Left ventricle myocardium inferior (tissue), 1 donor: ENCODE results near the gene SELENOS. TPM values are rescaled to one million over a fixed set of nuclear protein-coding genes. Genes with fewer than 3 reads are reported as not detected.

Experiments
- DNase-seq: peaks from one replicate; pipeline ENCODE4 v3.0.0-alpha.2; 2020
- H3K27ac ChIP-seq: fragments of 200-600 bp; replicated peaks from 2 replicates; pipeline ENCODE4 v1.8.0; 2021
- H3K27me3 ChIP-seq: fragments of 200-600 bp; 2 replicates; pipeline ENCODE4 v1.8.0; 2021; ENCODE audit warnings: low read depth
- H3K36me3 ChIP-seq: fragments of 200-600 bp; 2 replicates; pipeline ENCODE4 v1.8.0; 2021
- H3K4me1 ChIP-seq: fragments of 200-600 bp; 2 replicates; pipeline ENCODE4 v1.8.0; 2021
- H3K4me3 ChIP-seq: fragments of 200-600 bp; 2 replicates; pipeline ENCODE4 v1.8.0; 2021; ENCODE audit warnings: mild to moderate bottlenecking, moderate library complexity
- H3K9me3 ChIP-seq: fragments of 200-600 bp; replicated peaks from 2 replicates; pipeline ENCODE4 v1.8.0; 2021
- intact Hi-C: fragments of 100-400 bp; cut with micrococcal nuclease; formaldehyde crosslinking; loops from one replicate; pipeline ENCODE4 v1.11.0; 2022
- total RNA-seq: library from RNA; stranded (reverse); fragmentation: NEBNext Ultra II Directional; extraction: Animal tissue kit (Norgen Biotek cat#: 25700); gene quantifications from one replicate; pipeline ENCODE4 v1.2.1, GENCODE V29; 2021
- TF ChIP-seq, protein P1 (sequence below): fragments of 200-600 bp; IDR thresholded peaks from 2 replicates; pipeline ENCODE4 v1.8.0; 2021; ENCODE audit warnings: antibody characterized with exemption, mild to moderate bottlenecking, borderline replicate concordance
- donor health status: DM: no; HTN: yes; CAD: no; lungs with severe emphysema.

The SELENOS gene
- total RNA-seq, 1 donor from 2014 or later: 50.6 TPM

DNA sequence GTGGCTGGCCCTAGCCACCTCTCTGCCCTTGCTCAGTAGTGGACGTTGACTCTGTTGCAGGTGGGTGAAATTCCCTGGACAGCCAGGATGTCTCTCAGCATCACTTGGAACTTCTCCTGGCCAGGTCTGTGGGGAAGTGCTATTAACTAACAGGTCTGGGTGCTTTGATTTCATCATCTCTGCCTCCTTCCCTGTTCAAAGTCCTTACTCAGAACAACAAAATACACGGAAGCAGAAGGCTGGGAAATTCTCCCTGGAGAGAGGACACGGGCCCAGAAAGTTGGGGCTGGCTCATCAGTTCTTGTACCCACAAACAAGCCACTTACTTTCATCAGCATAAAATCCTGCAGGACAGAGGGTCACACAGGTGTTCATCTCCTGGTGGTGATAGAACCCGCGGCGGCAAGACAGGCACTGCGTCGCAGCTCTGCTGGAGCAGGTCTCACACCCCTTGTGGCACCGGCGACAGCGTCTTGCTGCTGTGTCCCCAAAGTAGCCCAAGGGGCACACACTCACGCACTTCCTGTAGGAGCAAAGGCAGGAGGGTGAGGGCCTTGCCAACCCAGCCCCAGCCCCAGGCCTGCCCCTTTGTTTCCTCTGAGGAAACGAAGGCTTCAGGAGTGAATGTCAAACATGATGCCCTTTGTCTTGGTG, 47.4 kb upstream of the SELENOS start:
- Histone ChIP-seq H3K27me3 (no peaks in the 10 kb centered on the region), H3K27ac (no peak overlapping the region), H3K4me3 (no peak overlapping the region), H3K4me1 (no peaks in the 10 kb centered on the region), H3K36me3 (peaks cover 52% of the 10 kb centered on the region), H3K9me3 (no peaks in the 10 kb centered on the region)
- TF ChIP-seq, protein P1, sequence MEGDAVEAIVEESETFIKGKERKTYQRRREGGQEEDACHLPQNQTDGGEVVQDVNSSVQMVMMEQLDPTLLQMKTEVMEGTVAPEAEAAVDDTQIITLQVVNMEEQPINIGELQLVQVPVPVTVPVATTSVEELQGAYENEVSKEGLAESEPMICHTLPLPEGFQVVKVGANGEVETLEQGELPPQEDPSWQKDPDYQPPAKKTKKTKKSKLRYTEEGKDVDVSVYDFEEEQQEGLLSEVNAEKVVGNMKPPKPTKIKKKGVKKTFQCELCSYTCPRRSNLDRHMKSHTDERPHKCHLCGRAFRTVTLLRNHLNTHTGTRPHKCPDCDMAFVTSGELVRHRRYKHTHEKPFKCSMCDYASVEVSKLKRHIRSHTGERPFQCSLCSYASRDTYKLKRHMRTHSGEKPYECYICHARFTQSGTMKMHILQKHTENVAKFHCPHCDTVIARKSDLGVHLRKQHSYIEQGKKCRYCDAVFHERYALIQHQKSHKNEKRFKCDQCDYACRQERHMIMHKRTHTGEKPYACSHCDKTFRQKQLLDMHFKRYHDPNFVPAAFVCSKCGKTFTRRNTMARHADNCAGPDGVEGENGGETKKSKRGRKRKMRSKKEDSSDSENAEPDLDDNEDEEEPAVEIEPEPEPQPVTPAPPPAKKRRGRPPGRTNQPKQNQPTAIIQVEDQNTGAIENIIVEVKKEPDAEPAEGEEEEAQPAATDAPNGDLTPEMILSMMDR: no peak
- intact Hi-C loops: no loop called here
- DNase-seq: no peak

GRCh38 chr15:101323793-101324523, 46.7 kb upstream of the SELENOS start:
- Histone ChIP-seq H3K4me1 (no peaks in the 10 kb centered on the region), H3K27ac (no peak overlapping the region), H3K36me3 (peaks cover 51% of the 10 kb centered on the region), H3K4me3 (no peak overlapping the region), H3K27me3 (no peaks in the 10 kb centered on the region), H3K9me3 (no peaks in the 10 kb centered on the region)
- intact Hi-C loops: no loop called here
- TF ChIP-seq, protein P1: no peak
- no peak for DNase-seq

GRCh38 chr15:101322854-101323477, 45.7 kb upstream of the SELENOS start:
- Histone ChIP-seq H3K36me3 (peaks cover 51% of the 10 kb centered on the region), H3K4me1 (no peaks in the 10 kb centered on the region), H3K9me3 (no peaks in the 10 kb centered on the region), H3K4me3 (no peak overlapping the region), H3K27ac (no peak overlapping the region), H3K27me3 (no peaks in the 10 kb centered on the region)
- intact Hi-C loops: no loop called here
- TF ChIP-seq, protein P1: no peak
- no peak for DNase-seq

GRCh38 chr15:101322016-101322695, 44.9 kb upstream of the SELENOS start:
- TF ChIP-seq, protein P1: no peak
- H3K36me3 ChIP-seq: peaks cover 54% of the 10 kb centered on the region

DNA sequence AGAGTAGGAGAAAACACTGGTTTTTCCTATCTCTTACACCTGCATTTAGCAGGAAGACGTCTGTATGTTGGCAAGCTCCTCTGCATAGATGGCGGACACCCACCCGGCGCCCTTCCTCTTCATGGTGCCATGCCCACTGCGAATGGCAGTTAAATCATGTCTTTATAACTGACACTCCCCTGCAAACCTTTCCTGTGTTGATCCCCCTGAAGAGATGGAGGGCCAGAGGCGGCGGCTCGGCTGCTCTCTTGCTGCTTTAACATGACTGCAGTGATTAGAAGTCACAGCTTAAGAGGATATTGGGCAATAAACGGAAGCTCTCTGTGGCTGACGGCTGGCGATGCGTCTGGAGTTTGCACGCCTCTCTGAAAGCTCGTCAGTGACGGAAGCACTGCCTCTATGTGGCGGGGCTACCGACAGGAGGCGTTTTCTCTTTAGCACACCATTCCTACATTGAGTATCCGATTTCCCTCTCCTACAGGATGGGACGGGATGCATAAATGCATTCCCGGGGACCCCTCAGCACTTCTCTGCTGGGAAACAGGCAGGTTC, 43.3 kb upstream of the SELENOS start:
- Histone ChIP-seq H3K4me1 (no peaks in the 10 kb centered on the region), H3K27me3 (no peaks in the 10 kb centered on the region), H3K4me3 (no peak overlapping the region), H3K9me3 (no peaks in the 10 kb centered on the region), H3K27ac (no peak overlapping the region), H3K36me3 (peaks cover 57% of the 10 kb centered on the region)
- peak; percentile 34 for DNase-seq
- intact Hi-C loops: no loop called here
- TF ChIP-seq, protein P1: no peak

More at GRCh38 chr15:101322016-101322695, 44.9 kb upstream of the SELENOS start:
- intact Hi-C loops: no loop called here
- Histone ChIP-seq H3K9me3 (no peaks in the 10 kb centered on the region), H3K4me1 (no peaks in the 10 kb centered on the region), H3K27ac (no peak overlapping the region), H3K27me3 (no peaks in the 10 kb centered on the region), H3K4me3 (no peak overlapping the region)
- no peak for DNase-seq
